Measurements from ENCODE around the gene CFAP46.
"Not testable (repeated sequence)": the region's sequence is repeated elsewhere in the genome, so short reads cannot be mapped to it uniquely, and the experiment has no call there.

Gene CFAP46

GRCh38 chr10:132906106-132906505, 36.3 kb downstream of the CFAP46 start:
- Histone ChIP-seq H3K4me3 (ENCODE audit: control insufficient read depth in 1 of 7, extremely low read depth in 1 of 7, insufficient read depth in 4 of 7, low read depth in 2 of 7, low read length in 6 of 7) (no peak overlapping the region), H3K9me3 (ENCODE audit: control extremely low read depth in 1 of 5, control insufficient read depth in 4 of 5, insufficient read depth in 2 of 5, low read depth in 1 of 5, low read length in 4 of 5) (peaks cover 0 to 6% (median 2%) of the 10 kb centered on the region in 5 experiments), H3K27me3 (replicated peaks in 2 of 5; ENCODE audit: control insufficient read depth in 4 of 5, insufficient read depth in 5 of 5, low read length in 4 of 5) (peaks cover 0 to 5% (median 2%) of the 10 kb centered on the region in 5 experiments), H3K4me1 (ENCODE audit: control extremely low read depth in 1 of 4, control insufficient read depth in 4 of 4, insufficient read depth in 4 of 4, low read length in 3 of 4) (peaks cover 0 to 14% (median 6%) of the 10 kb centered on the region in 4 experiments), H3K36me3 (ENCODE audit: control insufficient read depth in 4 of 4, insufficient read depth in 4 of 4, low read length in 3 of 4) (no peaks in the 10 kb centered on the region), H3K27ac (ENCODE audit: insufficient read depth in 1 of 2, low read depth in 1 of 2, low read length in 2 of 2, poor library complexity in 1 of 2, severe bottlenecking in 2 of 2) (no peak overlapping the region)
- ChIA-PET POLR2A (no interaction called here), CTCF (no interaction called here)
- no peak for DNase-seq
- 93% methylated on average over 6 of the region's 15 CpGs for WGBS (ENCODE audit: insufficient coverage)

DNA sequence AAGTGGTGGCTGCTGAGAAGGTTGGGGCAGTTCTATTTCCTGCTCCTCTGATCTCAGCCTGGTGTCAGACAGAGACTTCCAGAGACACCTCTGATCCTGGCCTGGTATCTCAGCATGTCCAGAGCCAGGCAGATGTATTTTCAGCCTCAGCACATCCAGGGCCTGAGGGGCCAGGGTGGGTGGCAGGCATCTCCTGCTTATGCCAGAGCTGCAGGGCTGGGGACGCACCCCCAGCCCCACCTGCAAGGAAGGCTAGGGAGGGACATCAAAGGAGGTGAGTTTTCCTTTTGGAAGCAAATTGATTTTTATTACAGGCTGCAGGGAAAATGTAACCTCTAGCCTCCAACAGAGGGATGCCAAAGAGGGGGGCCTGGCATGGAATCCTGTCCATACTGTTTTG, 36.7 kb downstream of the CFAP46 start:
- H3K27me3 ChIP-seq (replicated peaks in 2 of 5; ENCODE audit: control insufficient read depth in 4 of 5, insufficient read depth in 5 of 5, low read length in 4 of 5) = peaks cover 0 to 9% (median 2%) of the 10 kb centered on the region in 5 experiments
- no peak for DNase-seq
- POLR2A ChIA-PET = no interaction called here
- H3K36me3 ChIP-seq (ENCODE audit: control insufficient read depth in 4 of 4, insufficient read depth in 4 of 4, low read length in 3 of 4) = no peaks in the 10 kb centered on the region
- WGBS (ENCODE audit: insufficient coverage) = 100% methylated on average over 1 of the region's 1 CpG
- CTCF ChIA-PET = interaction anchor here (1.1 to 3.9 kb wide), 2 partner anchors 219 to 354 kb away, joined by 3 to 15 read pairs; no protein-coding TSS in a partner anchor
- no peak overlapping the region for H3K27ac ChIP-seq (ENCODE audit: insufficient read depth in 1 of 2, low read depth in 1 of 2, low read length in 2 of 2, poor library complexity in 1 of 2, severe bottlenecking in 2 of 2)
- H3K4me3 ChIP-seq (ENCODE audit: control insufficient read depth in 1 of 7, extremely low read depth in 1 of 7, insufficient read depth in 4 of 7, low read depth in 2 of 7, low read length in 6 of 7) = no peak overlapping the region
- peaks cover 0 to 9% (median 6%) of the 10 kb centered on the region in 5 experiments for H3K9me3 ChIP-seq (ENCODE audit: control extremely low read depth in 1 of 5, control insufficient read depth in 4 of 5, insufficient read depth in 2 of 5, low read depth in 1 of 5, low read length in 4 of 5)
- peaks cover 0 to 14% (median 6%) of the 10 kb centered on the region in 4 experiments for H3K4me1 ChIP-seq (ENCODE audit: control extremely low read depth in 1 of 4, control insufficient read depth in 4 of 4, insufficient read depth in 4 of 4, low read length in 3 of 4)

DNA sequence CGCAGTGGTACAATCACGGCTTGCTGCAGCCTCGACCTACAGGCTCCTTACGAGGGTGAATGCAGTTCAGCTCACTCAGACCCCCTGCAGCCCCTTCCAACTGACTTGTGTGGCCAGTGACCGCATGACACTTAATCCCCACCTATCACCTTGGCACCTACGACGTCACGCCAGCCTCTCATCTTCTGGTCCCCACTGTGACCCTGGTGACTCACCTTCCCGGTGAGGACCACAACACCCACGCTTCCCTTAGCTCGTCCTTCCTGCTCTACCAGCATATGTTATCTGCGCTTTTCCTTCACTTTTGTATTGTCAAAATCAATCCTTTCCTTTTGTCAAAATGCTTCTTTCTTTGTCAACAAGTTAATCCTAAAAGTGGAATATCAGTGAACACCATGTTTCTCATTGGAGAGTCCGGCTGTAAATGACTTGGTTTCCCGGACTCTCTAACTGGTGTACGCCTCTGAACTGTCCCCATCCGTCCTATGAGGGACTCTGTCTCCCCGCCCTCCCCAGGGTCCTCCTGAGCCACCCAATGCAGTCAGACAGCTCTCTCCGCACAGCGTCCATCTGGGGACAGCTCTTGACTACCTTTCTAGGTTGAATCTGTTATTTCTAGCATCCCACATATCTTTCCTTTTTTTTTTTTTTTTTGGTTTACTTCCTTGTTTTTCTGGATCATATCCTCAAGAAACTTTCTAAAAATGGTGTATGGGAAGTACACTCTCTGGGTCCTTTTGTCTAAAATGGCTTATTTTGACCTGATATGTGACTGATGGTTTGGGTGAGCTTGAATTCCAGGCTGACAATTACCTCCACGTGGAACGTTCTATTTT, 37.3 kb downstream of the CFAP46 start:
- Histone ChIP-seq H3K36me3 (ENCODE audit: control insufficient read depth in 4 of 4, insufficient read depth in 4 of 4, low read length in 3 of 4) (no peaks in the 10 kb centered on the region), H3K4me3 (ENCODE audit: control insufficient read depth in 1 of 7, extremely low read depth in 1 of 7, insufficient read depth in 4 of 7, low read depth in 2 of 7, low read length in 6 of 7) (no peak overlapping the region), H3K27ac (ENCODE audit: insufficient read depth in 1 of 2, low read depth in 1 of 2, low read length in 2 of 2, poor library complexity in 1 of 2, severe bottlenecking in 2 of 2) (no peak overlapping the region), H3K9me3 (ENCODE audit: control extremely low read depth in 1 of 5, control insufficient read depth in 4 of 5, insufficient read depth in 2 of 5, low read depth in 1 of 5, low read length in 4 of 5) (peaks cover 0 to 9% (median 7%) of the 10 kb centered on the region in 5 experiments), H3K4me1 (ENCODE audit: control extremely low read depth in 1 of 4, control insufficient read depth in 4 of 4, insufficient read depth in 4 of 4, low read length in 3 of 4) (peaks cover 0 to 14% (median 6%) of the 10 kb centered on the region in 4 experiments), H3K27me3 (replicated peaks in 2 of 5; ENCODE audit: control insufficient read depth in 4 of 5, insufficient read depth in 5 of 5, low read length in 4 of 5) (peaks cover 0 to 9% (median 2%) of the 10 kb centered on the region in 5 experiments)
- DNase-seq = peak in 2 of 3 donors; percentile 9 to 39
- ChIA-PET CTCF (interaction anchor here (0.6 to 3.9 kb wide), 9 partner anchors 12 to 355 kb away, joined by 3 to 15 read pairs (median 5); no protein-coding TSS in a partner anchor), POLR2A (no interaction called here)
- 85% methylated on average over 21 of the region's 21 CpGs for WGBS (ENCODE audit: insufficient coverage)

- 20% methylated on average over 13 of the region's 15 CpGs for WGBS (ENCODE audit: insufficient coverage)
- Histone ChIP-seq H3K27me3 (replicated peaks in 2 of 5; ENCODE audit: control insufficient read depth in 4 of 5, insufficient read depth in 5 of 5, low read length in 4 of 5) (peaks cover 0 to 9% (median 2%) of the 10 kb centered on the region in 5 experiments), H3K36me3 (ENCODE audit: control insufficient read depth in 4 of 4, insufficient read depth in 4 of 4, low read length in 3 of 4) (no peaks in the 10 kb centered on the region), H3K9me3 (ENCODE audit: control extremely low read depth in 1 of 5, control insufficient read depth in 4 of 5, insufficient read depth in 2 of 5, low read depth in 1 of 5, low read length in 4 of 5) (peaks cover 0 to 9% (median 7%) of the 10 kb centered on the region in 5 experiments), H3K4me3 (ENCODE audit: control insufficient read depth in 1 of 7, extremely low read depth in 1 of 7, insufficient read depth in 4 of 7, low read depth in 2 of 7, low read length in 6 of 7) (no peak overlapping the region), H3K4me1 (ENCODE audit: control extremely low read depth in 1 of 4, control insufficient read depth in 4 of 4, insufficient read depth in 4 of 4, low read length in 3 of 4) (peaks cover 0 to 14% (median 6%) of the 10 kb centered on the region in 4 experiments), H3K27ac (ENCODE audit: insufficient read depth in 1 of 2, low read depth in 1 of 2, low read length in 2 of 2, poor library complexity in 1 of 2, severe bottlenecking in 2 of 2) (no peak overlapping the region)
- ChIA-PET POLR2A (no interaction called here), CTCF (interaction anchor here (0.6 to 3.9 kb wide), 10 partner anchors 11 to 355 kb away, joined by 3 to 15 read pairs (median 4); no protein-coding TSS in a partner anchor)
- peak; percentile 56 to 64 (median 60) for DNase-seq
Observed at GRCh38 chr10:132904181-132904813, 38.1 kb downstream of the CFAP46 start.

GRCh38 chr10:132902656-132903575, 39.5 kb downstream of the CFAP46 start:
- not testable (repeated sequence) for DNase-seq; H3K4me3 ChIP-seq (ENCODE audit: control insufficient read depth in 1 of 7, extremely low read depth in 1 of 7, insufficient read depth in 4 of 7, low read depth in 2 of 7, low read length in 6 of 7); H3K27me3 ChIP-seq (replicated peaks in 2 of 5; ENCODE audit: control insufficient read depth in 4 of 5, insufficient read depth in 5 of 5, low read length in 4 of 5); H3K9me3 ChIP-seq (ENCODE audit: control extremely low read depth in 1 of 5, control insufficient read depth in 4 of 5, insufficient read depth in 2 of 5, low read depth in 1 of 5, low read length in 4 of 5); H3K4me1 ChIP-seq (ENCODE audit: control extremely low read depth in 1 of 4, control insufficient read depth in 4 of 4, insufficient read depth in 4 of 4, low read length in 3 of 4); H3K27ac ChIP-seq (ENCODE audit: insufficient read depth in 1 of 2, low read depth in 1 of 2, low read length in 2 of 2, poor library complexity in 1 of 2, severe bottlenecking in 2 of 2); H3K36me3 ChIP-seq (ENCODE audit: control insufficient read depth in 4 of 4, insufficient read depth in 4 of 4, low read length in 3 of 4)
- ChIA-PET CTCF (interaction anchor here (1.0 to 3.9 kb wide), 9 partner anchors 10 to 248 kb away, joined by 3 to 15 read pairs (median 3); no protein-coding TSS in a partner anchor), POLR2A (interaction anchor here (0.6 kb wide), 1 partner anchor 137 kb away, joined by 3 read pairs; no protein-coding TSS in a partner anchor)
- WGBS (ENCODE audit: insufficient coverage) = 90% methylated on average over 16 of the region's 19 CpGs

- no peak for DNase-seq
- H3K27me3 ChIP-seq (replicated peaks in 2 of 5; ENCODE audit: control insufficient read depth in 4 of 5, insufficient read depth in 5 of 5, low read length in 4 of 5) = peaks cover 0 to 13% (median 2%) of the 10 kb centered on the region in 5 experiments
- no peak overlapping the region for H3K4me3 ChIP-seq (ENCODE audit: control insufficient read depth in 1 of 7, extremely low read depth in 1 of 7, insufficient read depth in 4 of 7, low read depth in 2 of 7, low read length in 6 of 7)
- CTCF ChIA-PET = interaction anchor here (0.8 to 1.1 kb wide), 2 partner anchors 37 to 65 kb away, joined by 3 read pairs; no protein-coding TSS in a partner anchor
- H3K36me3 ChIP-seq (ENCODE audit: control insufficient read depth in 4 of 4, insufficient read depth in 4 of 4, low read length in 3 of 4) = no peaks in the 10 kb centered on the region
- peaks cover 0 to 9% (median 7%) of the 10 kb centered on the region in 5 experiments for H3K9me3 ChIP-seq (ENCODE audit: control extremely low read depth in 1 of 5, control insufficient read depth in 4 of 5, insufficient read depth in 2 of 5, low read depth in 1 of 5, low read length in 4 of 5)
- POLR2A ChIA-PET = no interaction called here
- H3K27ac ChIP-seq (ENCODE audit: insufficient read depth in 1 of 2, low read depth in 1 of 2, low read length in 2 of 2, poor library complexity in 1 of 2, severe bottlenecking in 2 of 2) = no peak overlapping the region
- 100% methylated on average over 4 of the region's 7 CpGs for WGBS (ENCODE audit: insufficient coverage)
- H3K4me1 ChIP-seq (ENCODE audit: control extremely low read depth in 1 of 4, control insufficient read depth in 4 of 4, insufficient read depth in 4 of 4, low read length in 3 of 4) = no peaks in the 10 kb centered on the region
Observed at GRCh38 chr10:132901351-132901750, 41.0 kb downstream of the CFAP46 start.

Data from common myeloid progenitor, CD34-positive (primary cell).